Cardiac muscle cell (in vitro differentiated cells and primary cell): Measurements from ENCODE around the gene RASGEF1C. TPM values are rescaled to one million over a fixed set of nuclear protein-coding genes. Genes with fewer than 3 reads are reported as not detected.

Experiments
- DNase-seq, 2 donors: peaks; one replicate each; pipeline versions ENCODE4 v3.0.0 to v3.0.0-alpha.2; 2010 to 2017; ENCODE audit warnings: low read depth in 1 of 2, low spot score in 1 of 2
- H3K27ac ChIP-seq: fragments of 200-600 bp; sonication (generic); 2 replicates; pipeline ENCODE4 v1.5.1; 2016
- H3K27me3 ChIP-seq: fragments of 200-600 bp; sonication (generic); 2 replicates; pipeline ENCODE4 v1.6.0; 2016; ENCODE audit warnings: control low read depth
- H3K36me3 ChIP-seq: fragments of 200-600 bp; sonication (generic); 2 replicates; pipeline ENCODE4 v1.5.1; 2016; ENCODE audit warnings: control low read depth
- H3K4me1 ChIP-seq: fragments of 200-600 bp; sonication (generic); 2 replicates; pipeline ENCODE4 v1.8.1; 2017; ENCODE audit warnings: low read depth, mild to moderate bottlenecking, mixed run types
- H3K4me3 ChIP-seq: fragments of 200-600 bp; sonication (generic); 2 replicates; pipeline ENCODE4 v1.5.1; 2016; ENCODE audit warnings: mild to moderate bottlenecking
- H3K9me3 ChIP-seq: fragments of 200-600 bp; sonication (generic); 2 replicates; pipeline ENCODE4 v1.5.1; 2017; ENCODE audit warnings: low read depth, mild to moderate bottlenecking, control low read depth
- CTCF ChIP-seq: IDR thresholded peaks from 2 replicates; pipeline ENCODE4 v1.5.1; 2012; ENCODE audit warnings: low read depth, mild to moderate bottlenecking, low read length
- polyA plus RNA-seq: library from polyadenylated mRNA; unstranded; fragments of >200 nt; fragmentation: Nextera tagmentation; extraction: Ambion mirVana; gene quantifications from 2 replicates; pipeline ENCODE4 v1.2.1, GENCODE V29; 2016
- total RNA-seq: library from RNA; depleted of rRNA; stranded (reverse); fragments of >200 nt; gene quantifications from 2 replicates; pipeline ENCODE4 v1.2.3, GENCODE V29; 2016

The RASGEF1C gene
- total and polyA plus RNA-seq, 2 experiments from 2014 or later = 1.5 to 2.5 TPM

DNA sequence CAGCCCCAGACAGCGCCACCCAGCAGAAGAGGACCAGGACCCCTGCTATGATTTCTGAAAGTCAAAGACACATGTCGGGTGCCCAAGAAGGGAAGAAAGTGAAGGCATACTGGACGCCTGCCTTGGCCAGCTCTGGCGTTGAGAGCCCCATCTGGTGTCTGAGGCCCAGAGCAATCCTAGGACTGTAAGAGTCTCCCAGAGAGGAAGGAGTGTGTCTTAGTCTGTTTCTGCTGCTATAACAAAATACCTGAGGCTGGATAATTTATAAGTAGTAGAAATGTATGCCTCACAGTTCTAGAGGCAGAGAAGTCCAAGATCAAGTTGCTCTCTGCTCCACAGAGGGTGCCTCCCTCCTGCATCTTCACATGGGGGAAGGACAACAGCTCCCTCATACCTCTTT lies 10.8 kb downstream of the RASGEF1C start:
- DNase-seq = no peak
- Histone ChIP-seq H3K9me3 (no peaks in the 10 kb centered on the region), H3K27me3 (no peaks in the 10 kb centered on the region), H3K4me3 (no peak overlapping the region), H3K27ac (no peak overlapping the region), H3K4me1 (no peaks in the 10 kb centered on the region), H3K36me3 (no peaks in the 10 kb centered on the region)
- no peak for TF ChIP-seq CTCF

DNA sequence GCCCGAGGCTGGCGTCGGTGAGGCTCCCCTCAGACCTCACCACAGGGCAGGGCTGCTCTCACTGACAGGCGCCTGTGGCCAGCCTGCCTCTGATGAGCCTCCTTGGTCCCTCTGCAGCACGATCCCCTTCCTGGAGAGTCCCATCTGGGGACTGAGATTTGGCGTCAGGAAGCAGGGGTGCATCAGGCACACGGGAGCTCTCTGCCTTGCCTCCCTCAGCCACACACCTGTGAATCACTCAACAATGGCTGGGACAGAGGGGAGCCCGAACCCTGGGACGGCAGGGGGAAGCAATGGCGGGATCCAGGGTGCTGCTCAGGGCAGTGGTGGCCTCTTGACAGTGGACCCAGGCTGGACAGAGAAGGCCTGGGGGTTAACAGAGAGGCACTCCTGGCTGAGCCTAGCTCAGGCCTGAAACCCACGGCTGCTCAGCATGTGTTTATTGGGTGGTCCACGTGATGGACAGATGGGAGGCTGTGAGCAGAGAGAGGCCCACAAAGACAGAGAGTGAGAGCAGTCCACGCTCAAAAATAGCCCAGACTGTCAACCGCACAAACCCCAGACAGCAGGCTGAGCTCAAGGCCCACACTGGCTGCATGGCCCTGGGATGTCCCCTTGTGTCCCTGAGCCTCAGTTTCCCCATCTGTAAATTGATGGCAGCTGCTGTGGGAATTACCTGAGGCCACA lies 11.9 kb downstream of the RASGEF1C start:
- no peak overlapping the region for H3K27ac ChIP-seq
- no peaks in the 10 kb centered on the region for H3K27me3 ChIP-seq
- H3K4me1 ChIP-seq = no peaks in the 10 kb centered on the region
- H3K4me3 ChIP-seq = no peak overlapping the region
- no peaks in the 10 kb centered on the region for H3K9me3 ChIP-seq
- H3K36me3 ChIP-seq = no peaks in the 10 kb centered on the region
- no peak for DNase-seq
- no peak for TF ChIP-seq CTCF

GRCh38 chr5:180194410-180195345 lies 14.3 kb downstream of the RASGEF1C start:
- H3K27ac ChIP-seq = no peak overlapping the region
- no peak overlapping the region for H3K4me3 ChIP-seq
- TF ChIP-seq CTCF = no peak
- no peaks in the 10 kb centered on the region for H3K9me3 ChIP-seq
- no peak for DNase-seq
- no peaks in the 10 kb centered on the region for H3K36me3 ChIP-seq
- no peaks in the 10 kb centered on the region for H3K27me3 ChIP-seq
- H3K4me1 ChIP-seq = no peaks in the 10 kb centered on the region

GRCh38 chr5:180193749-180194375 lies 15.1 kb downstream of the RASGEF1C start:
- Histone ChIP-seq H3K27ac (no peak overlapping the region), H3K36me3 (no peaks in the 10 kb centered on the region), H3K9me3 (no peaks in the 10 kb centered on the region), H3K27me3 (no peaks in the 10 kb centered on the region), H3K4me3 (no peak overlapping the region), H3K4me1 (no peaks in the 10 kb centered on the region)
- TF ChIP-seq CTCF = no peak
- no peak for DNase-seq

DNA sequence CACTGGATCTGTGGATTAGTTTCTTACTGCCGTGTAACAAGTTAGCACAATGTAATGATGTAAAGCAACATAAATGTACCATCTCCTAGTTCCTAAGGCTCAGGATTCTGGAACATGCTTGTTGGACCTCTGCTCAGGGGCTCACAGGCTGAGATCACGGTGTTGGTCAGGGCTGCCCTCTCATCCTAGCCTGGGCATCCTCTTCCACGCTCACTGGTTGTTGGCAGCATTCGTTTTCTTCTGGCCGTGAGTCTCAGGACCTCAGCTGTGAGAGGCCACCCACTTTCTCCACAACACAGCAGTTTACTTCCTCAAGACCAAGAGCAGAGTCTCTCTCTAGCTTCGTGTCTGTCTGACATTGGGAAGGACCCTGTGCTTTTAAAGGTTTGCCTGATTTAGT lies 17.3 kb downstream of the RASGEF1C start:
- Histone ChIP-seq H3K9me3 (no peaks in the 10 kb centered on the region), H3K4me3 (no peak overlapping the region), H3K4me1 (no peaks in the 10 kb centered on the region), H3K27ac (no peak overlapping the region), H3K36me3 (no peaks in the 10 kb centered on the region), H3K27me3 (no peaks in the 10 kb centered on the region)
- no peak for TF ChIP-seq CTCF
- no peak for DNase-seq
